HUDEP-2 (cell line): ENCODE results near the gene PGA3.
"Not testable (repeated sequence)": the region's sequence is repeated elsewhere in the genome, so short reads cannot be mapped to it uniquely, and the experiment has no call there.

ENCODE experiments used
- DNase-seq, 76 experiments: peaks; one replicate each; lab custom pipeline; 2025; ENCODE audit not compliant: unreplicated experiment in 76 of 76; lab: John Stamatoyannopoulos, UW

Gene PGA3

GRCh38 chr11:61202950-61203746 is at the start of gene PGA3:
Gene PGA3 (plus strand): TSS chr11:61203515. CDS start chr11:61203565, 50 bp downstream.
- peak in 1 of 76 experiments; percentile 4 for DNase-seq

GRCh38 chr11:61153593-61154095 is 49.7 kb upstream of the PGA3 start:
- no peak for DNase-seq

GRCh38 chr11:61154528-61154927 is 48.8 kb upstream of the PGA3 start:
- no peak for DNase-seq

DNA sequence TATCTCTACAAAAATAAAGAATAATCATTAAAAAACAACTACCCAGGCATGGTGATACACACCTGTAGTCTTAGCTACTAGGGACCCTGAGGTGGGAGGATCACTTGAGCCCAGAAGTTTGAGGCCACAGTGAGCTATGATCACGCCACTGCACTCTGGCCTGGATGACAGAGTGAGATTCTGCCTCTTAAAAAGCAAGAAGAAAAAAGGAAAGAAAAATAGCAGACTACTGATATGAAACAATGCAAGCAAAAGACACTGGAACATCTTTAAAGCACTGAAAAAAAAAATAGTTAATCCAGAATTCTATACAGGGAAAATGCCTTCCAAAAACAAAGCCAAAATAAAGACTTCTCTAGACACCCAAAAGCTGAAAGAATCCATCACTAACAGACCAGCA is 48.0 kb upstream of the PGA3 start:
- DNase-seq = no peak

DNA sequence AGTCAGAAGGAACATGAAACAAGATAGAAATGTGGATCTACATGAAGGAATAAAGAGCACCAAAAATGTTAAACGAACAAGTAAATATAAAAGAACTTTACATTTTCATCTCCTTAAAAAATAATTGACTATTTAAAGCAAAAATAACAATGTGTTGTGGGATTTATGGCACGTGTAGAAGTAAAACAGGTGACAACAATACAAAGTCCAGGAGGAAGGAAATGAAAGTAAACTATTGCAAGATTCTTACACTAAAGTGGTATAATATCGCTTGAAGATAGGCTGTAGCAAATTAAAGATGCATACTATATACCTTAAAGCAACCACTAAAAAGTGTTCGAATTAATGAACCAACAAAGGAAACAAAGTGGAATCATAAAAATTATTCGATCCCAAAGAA is 47.6 kb upstream of the PGA3 start:
- DNase-seq = no peak

- DNase-seq = no peak
Measured at GRCh38 chr11:61157743-61158142, 45.6 kb upstream of the PGA3 start.

GRCh38 chr11:61158691-61159381 is 44.5 kb upstream of the PGA3 start:
- no peak for DNase-seq

GRCh38 chr11:61160487-61161189 is 42.7 kb upstream of the PGA3 start:
- DNase-seq = no peak

DNA sequence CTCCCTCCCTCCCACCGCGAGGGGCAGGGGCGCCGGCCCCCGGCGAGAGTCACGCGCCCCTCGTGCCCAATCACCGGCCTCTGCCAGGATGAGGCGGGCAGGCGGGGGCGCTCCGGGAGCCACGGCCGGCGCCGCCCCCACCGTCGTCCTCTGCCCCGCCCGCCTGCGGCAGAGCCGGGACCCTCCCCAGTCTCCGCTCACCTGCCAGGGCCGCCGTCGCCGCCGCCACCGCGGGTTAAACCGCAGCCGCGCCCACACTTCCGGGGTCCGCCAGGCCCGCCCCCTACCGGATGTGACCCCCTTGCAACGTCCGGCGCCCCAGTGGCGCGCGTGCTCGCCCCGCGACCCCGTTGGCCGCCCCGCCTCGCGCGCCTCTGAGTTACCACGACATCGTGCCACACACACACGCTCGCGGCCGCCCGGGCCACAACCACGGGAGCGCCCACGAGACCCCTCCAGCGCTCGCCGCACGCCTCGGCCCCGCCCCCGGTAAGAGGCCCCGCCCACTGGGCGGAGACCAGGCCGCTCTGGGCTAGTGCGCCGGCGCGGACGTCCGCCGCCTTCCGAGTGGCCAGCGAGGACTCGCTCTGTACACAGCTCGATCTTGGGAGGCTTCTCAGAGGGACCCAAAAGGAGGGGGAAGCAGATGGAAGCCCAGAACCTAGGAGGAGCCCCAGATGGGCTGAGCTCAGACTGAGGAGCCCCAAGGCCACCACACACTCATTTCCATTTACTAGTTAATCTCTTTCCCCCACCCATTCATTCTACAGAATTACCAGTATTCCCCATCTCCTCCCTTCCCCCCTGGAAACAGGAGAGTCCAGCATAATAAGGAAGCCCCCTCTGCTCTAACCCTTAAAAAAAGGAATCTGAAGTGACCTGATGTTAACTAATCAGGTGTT is 41.9 kb upstream of the PGA3 start, which contains the start of gene VPS37C:
Gene VPS37C (minus strand): TSS at position 237 of the 902 bp plus-strand sequence. CDS start 22,597 bp downstream, outside the sequence.
- peak in 74 of 76 experiments; percentile 27 to 94 (median 83) for DNase-seq

- peak in 11 of 76 experiments; percentile 4 to 37 (median 20) for DNase-seq
Measured at GRCh38 chr11:61162092-61162941, 41.0 kb upstream of the PGA3 start.

- no peak for DNase-seq
Measured at GRCh38 chr11:61163021-61163420, 40.3 kb upstream of the PGA3 start.

DNA sequence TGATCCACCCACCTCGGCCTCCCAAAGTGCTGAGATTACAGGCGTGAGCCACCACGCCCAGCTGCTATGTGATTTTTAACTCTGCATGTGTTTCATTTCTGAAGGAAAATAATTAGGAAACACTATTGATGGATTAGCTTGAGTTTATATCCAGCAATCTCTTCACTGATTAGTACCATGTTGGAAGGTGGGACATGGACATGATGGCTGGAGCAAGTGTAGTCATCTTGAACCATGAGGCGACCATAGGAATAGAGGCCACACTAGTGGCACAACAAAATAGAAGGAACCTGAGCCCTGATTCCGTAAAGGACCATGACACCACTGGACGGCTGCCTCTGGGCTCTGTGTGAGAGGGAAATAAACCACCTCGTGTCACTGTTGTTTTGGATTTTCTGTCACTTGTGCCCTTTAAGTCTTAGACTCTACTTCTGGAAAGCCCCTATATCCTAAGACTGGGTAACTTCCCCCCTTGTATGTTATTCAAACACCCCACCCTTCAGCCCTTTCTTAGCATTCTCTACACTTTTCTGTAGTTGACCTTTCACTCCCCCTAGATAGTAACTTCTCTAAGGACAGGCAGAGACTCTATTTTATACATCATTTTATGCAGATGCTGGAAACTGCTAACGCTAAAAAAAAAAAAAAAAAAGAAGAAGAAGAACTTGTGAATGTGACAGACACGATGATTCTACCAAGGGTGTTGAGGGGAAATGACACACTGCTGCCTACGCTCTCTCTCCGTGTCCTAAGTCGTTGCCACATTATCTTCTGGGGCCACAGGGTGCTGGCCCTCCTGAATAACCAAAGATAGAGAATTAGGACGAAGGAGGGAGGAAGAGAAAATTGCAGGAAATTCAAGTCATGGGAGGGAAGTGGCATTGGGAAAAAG is 39.4 kb upstream of the PGA3 start:
- DNase-seq = peak in 16 of 76 experiments; percentile 15 to 56 (median 32)

GRCh38 chr11:61164606-61165424 is 38.5 kb upstream of the PGA3 start:
- peak in 1 of 76 experiments; percentile 53 for DNase-seq

- not testable (repeated sequence) for DNase-seq
Measured at GRCh38 chr11:61165785-61166184, 37.5 kb upstream of the PGA3 start.

GRCh38 chr11:61166331-61166730 is 37.0 kb upstream of the PGA3 start:
- DNase-seq = not testable (repeated sequence)

- DNase-seq = no peak
Measured at GRCh38 chr11:61168042-61168688, 35.1 kb upstream of the PGA3 start.

- peak in 1 of 76 experiments; percentile 16 for DNase-seq
Measured at GRCh38 chr11:61168800-61169199, 34.5 kb upstream of the PGA3 start.
